Middle frontal gyrus (tissue), 1 donor: ENCODE results near the gene LSM14B.

ENCODE experiments used
- DNase-seq: peaks from one replicate; pipeline ENCODE4 v3.0.0-alpha.2; 2015; ENCODE audit warnings: low spot score; ENCODE audit errors: extremely low spot score

Gene LSM14B

GRCh38 chr20:62182469-62183425, 60.5 kb downstream of the LSM14B start, which contains the start of gene MTG2:
TSS of gene MTG2 (plus strand) at chr20:62183028. CDS start at chr20:62193421, 10,393 bp downstream.
- peak; percentile 92 for DNase-seq

GRCh38 chr20:62183426-62184142, 61.3 kb downstream of the LSM14B start:
- DNase-seq, result no peak
